Fibroblast of skin of left quadriceps (primary cell): ENCODE results near the gene GPS1.
A peak's percentile ranks its signal among the peaks of the same experiment; 100 is the strongest.

Source experiments
- DNase-seq, 2 experiments: peaks; one replicate each; pipeline ENCODE4 v3.0.0-alpha.2; 2013; ENCODE audit warnings: low read depth in 2 of 2

GPS1 gene

GRCh38 chr17:82051776-82052637, at the start of gene GPS1, which contains the start of gene RFNG:
Gene GPS1 (plus strand): TSS chr17:82051898. CDS start chr17:82051932, 34 bp downstream.
Gene RFNG (minus strand): TSS chr17:82051811. CDS start chr17:82051766, 45 bp downstream.
- DNase-seq = no peak

DNA sequence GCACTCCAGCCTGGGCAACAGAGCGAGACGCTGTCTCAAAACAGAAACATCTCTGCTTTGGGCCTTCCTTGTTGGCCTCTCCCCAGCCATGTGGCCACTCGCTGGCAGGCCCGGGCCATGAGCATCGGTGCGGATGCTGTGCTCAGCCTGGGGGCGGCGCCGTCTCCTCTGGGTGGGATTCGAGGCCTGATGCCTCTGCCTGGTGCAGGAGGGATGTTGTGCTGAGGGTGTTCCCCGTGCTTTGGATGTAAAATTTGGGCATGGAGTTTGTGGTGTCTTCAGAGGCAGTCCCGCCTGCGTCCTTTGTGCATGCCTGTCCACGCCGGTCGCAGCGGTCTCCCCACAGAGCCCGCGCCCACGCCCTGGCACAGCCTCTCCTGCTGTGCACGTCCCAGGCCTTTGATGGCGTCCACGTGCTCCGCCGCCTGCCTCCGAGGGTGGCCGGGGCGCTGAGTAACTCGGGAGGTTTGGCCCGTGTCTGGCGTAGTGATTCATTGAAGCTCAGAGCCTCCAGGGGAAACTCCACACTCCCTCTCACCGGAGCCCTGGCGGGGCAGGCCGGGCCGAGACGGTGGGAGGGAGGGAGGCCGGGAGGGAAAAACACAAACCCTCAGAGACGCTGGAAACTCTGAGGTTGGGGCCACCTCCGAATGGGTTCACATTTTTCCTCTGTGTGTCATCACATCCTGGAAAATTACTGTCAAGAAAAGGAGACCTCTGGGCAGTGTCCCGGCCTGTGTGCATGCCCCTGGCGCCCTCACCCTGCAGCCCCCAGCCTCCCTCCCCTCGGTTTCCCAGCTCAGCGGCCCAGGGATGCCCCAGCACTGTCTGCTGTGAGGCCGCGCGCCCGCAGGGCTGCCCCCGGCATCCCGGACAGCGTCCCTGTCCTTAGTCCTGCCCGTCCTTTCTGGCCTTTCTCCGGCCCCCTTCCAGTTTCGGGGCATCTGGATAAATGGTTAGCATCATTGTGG, 48.0 kb upstream of the GPS1 start:
- peak; percentile 89 for DNase-seq

DNA sequence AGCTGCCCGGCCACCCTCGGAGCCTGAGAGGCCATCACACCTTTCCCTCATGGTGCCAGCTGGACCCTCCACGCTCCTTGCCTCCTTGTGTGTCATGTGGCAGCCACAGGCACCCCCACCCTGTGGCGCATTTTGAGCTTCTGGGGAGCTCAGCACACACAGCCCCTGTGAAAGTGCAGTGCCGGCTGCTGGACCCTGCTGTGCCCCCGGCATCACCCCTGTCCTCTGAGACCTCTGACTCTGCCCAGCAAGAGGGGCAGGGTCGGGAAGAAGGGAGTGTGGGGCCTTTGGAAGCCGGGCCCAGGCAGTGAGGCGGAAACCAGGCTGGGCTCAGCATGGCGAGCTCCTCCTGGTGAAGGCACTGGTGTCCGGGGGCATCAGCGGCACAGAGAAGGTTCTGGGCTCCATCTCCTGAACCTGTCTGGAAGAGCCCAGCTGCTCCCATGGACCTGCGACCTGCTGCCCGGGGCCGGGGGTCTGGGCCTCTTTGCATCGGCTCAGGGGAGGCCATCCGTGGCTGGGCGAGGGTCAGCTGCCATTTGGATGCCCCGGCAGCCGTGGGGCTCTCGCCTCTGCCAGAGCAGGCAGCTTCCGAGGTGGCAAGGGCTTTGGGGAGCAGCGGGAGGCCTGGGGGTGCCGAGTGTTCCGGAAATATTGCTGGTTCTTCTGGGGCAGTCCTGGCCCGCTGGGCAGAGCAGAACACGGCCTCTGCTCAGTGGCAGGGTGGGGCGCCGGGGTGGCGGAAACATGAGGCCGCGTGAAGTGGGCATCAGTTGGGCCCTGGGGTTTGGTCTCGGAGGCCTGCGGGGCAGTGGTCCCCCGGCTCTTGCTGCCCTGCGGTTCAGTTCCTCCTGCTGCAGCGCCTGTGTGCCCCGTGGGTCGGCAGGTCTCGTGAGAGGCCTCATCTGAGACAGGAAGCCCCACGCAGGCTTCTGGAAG, 46.9 kb upstream of the GPS1 start:
- no peak for DNase-seq

GRCh38 chr17:82005701-82006348, 45.9 kb upstream of the GPS1 start:
- no peak for DNase-seq

GRCh38 chr17:82006468-82007227, 45.0 kb upstream of the GPS1 start:
- DNase-seq = no peak

GRCh38 chr17:82007228-82007494, 44.5 kb upstream of the GPS1 start:
- no peak for DNase-seq

GRCh38 chr17:82007495-82008257, 44.0 kb upstream of the GPS1 start:
- DNase-seq = no peak

DNA sequence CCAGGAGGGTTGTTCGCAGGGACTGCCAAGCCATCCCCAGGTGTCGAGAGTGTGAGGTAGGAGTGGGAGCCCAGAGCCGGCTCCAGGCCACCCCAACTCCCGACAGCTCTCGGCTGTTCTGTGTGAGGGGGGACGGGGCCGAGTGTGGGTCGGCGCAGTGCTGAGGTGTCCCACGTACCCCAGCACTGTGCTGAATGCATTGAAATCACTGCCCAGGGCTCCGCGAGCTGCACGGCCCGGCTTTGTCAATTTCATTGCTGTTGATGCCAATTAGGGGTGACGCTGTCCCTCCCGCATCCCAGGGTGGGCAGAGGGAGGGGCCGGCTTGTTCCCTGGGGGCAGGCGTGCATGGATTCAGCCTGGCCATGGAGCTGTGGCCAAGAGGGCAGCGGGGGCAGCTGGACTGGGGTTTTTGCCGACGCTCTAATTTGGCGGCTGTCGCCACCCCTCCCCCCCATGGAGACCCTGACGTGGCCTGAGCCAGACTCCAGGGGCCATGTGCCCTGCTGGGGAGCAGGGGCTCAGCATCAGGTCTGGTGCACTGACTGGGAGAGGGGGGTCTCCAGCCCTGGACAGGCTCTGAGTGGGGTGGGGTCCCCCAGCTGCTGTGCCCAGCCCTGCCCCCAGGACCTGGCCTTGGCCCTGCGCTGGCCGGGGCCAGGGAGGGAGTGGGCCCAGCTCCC, 43.3 kb upstream of the GPS1 start:
- no peak for DNase-seq

- DNase-seq = no peak
Observed at GRCh38 chr17:82008941-82009405, 42.7 kb upstream of the GPS1 start.

GRCh38 chr17:82009413-82009812, 42.3 kb upstream of the GPS1 start:
- DNase-seq = no peak

GRCh38 chr17:82010575-82011525, 40.8 kb upstream of the GPS1 start:
- DNase-seq = no peak

DNA sequence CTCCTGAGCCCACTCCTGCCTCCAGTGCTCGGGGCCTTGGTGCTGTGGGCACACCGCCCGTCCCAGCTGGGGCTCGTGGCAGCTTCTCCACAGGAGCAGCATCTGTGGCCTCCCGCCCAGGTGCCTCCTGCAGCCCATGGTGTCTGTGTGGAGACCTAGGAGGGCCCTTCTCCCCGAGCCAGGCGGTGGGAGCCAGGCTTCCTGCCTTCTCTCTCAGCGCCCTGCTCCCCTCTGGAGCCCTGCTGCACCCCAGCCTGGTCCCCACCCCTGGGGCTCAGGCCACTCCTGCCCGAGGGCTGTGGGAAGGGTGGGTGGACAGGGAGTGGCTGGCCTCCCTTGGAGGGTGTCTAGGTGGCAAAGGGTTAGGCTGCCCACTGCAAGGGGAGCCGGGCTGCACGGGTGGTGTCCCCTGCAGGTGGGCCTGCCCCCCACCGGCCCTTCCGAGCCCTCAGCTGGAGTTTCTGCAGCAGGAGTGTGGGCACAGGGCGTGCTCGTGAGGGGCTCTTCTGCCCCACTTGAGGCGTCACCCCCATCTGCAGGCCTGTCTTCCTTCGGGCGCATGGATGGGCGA, 40.0 kb upstream of the GPS1 start:
- DNase-seq = no peak

GRCh38 chr17:82012261-82012639, 39.4 kb upstream of the GPS1 start:
- DNase-seq = no peak

- no peak for DNase-seq
Observed at GRCh38 chr17:82012640-82013295, 38.9 kb upstream of the GPS1 start.

GRCh38 chr17:82013341-82013740, 38.4 kb upstream of the GPS1 start:
- no peak for DNase-seq

DNA sequence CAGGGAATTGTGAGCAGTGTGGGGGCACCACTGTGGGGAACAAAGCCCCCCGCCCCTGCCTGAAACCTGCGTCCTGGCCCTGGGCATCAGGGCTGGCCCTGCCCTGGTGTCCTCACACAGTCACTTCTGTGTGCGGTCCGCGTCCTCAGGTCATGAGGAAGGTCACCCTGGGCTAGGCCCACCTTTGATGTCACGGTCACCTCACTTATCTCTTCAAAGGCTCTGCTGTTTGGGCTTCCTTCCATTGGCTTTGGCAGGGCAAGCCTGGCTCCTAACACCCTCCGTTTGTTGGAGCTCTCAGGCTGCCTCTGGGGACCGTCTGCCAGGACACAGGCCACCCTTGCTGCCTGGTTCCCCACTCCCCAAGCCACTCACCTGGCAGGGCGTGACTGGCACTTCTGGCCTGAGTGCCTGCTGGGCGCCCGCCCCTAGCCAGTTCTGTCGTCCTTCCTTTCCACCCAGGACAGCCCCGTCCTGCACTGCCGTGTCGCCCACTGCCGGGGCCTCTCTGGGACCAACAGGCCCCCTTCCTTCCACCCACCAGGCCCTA, 37.9 kb upstream of the GPS1 start:
- no peak for DNase-seq

DNA sequence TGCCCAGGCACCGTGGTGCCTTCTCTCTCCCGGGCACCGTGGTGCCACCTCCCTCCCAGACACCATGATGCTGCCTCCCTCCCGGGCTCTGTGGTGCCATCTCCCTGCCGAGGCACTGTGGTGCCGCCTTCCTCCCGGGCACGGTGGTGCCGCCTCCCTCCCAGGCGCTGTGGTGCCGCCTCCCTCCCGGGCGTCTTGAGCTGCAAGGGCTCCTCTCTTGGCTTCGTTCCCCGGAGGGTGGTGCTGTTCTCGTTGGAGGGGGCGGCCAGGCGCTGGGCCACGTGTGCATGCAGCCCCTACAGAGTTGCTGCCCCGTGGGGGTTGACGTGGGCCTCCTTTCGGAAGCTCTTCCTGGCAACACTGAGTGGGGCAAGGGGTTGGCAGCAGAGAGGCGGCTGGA, 37.3 kb upstream of the GPS1 start:
- DNase-seq = no peak
